H1 (cell line): ENCODE data around the gene MAPRE3. TPM values are rescaled to one million over a fixed set of nuclear protein-coding genes. Genes with fewer than 3 reads are reported as not detected.

Experiments used
- CTBP2 ChIP-seq: IDR thresholded peaks from 2 replicates; pipeline ENCODE4 v1.7.0; 2011; ENCODE audit warnings: borderline replicate concordance, mild to moderate bottlenecking, moderate library complexity, mixed read lengths, low read length; ENCODE audit not compliant: insufficient read depth, insufficient read length
- FOSL1 ChIP-seq: IDR thresholded peaks from 2 replicates; pipeline ENCODE4 v1.6.1; 2011; ENCODE audit warnings: mild to moderate bottlenecking, low read depth, low read length, moderate library complexity; ENCODE audit not compliant: insufficient read depth
- RAD21 ChIP-seq, 2 experiments: IDR thresholded peaks in 1 of 2; conservative IDR thresholded peaks in 1 of 2; 2 replicates each; pipeline ENCODE4 v1.6.1; 2011; ENCODE audit warnings: low read depth in 2 of 2, low read length in 2 of 2, improper control_type of control experiment in 1 of 2, inconsistent platforms in 1 of 2, mild to moderate bottlenecking in 1 of 2, moderate library complexity in 1 of 2
- polyA plus RNA-seq, 7 experiments: library from polyadenylated mRNA; depleted of rRNA in 3 of 7; stranded (reverse) in 5 of 7; unstranded in 2 of 7; fragments of >200 nt in 5 of 7; fragments of 200-250 nt in 2 of 7; gene quantifications; 1 replicate in 5 of 7; 2 replicates in 1 of 7; 4 replicates in 1 of 7; pipeline versions ENCODE4 v1.2.1 to v1.2.3, GENCODE V29; 2011 to 2013; ENCODE audit warnings: missing spikeins in 2 of 7, mixed read lengths in 2 of 7
- total RNA-seq: library from RNA; stranded (reverse); fragmentation: NEBNext Ultra II Directional; extraction: Animal tissue kit (Norgen Biotek cat#: 25700); gene quantifications from 2 replicates; pipeline ENCODE4 v1.2.1, GENCODE V29; 2021
- TF ChIP-seq, protein P1 (sequence below): IDR thresholded peaks from 2 replicates; pipeline ENCODE4 v1.6.1; 2012; ENCODE audit warnings: low read length, inconsistent platforms
- TF ChIP-seq, protein P2 (sequence below): IDR thresholded peaks from 2 replicates; pipeline ENCODE4 v1.6.1; 2012; ENCODE audit warnings: inconsistent platforms

Gene MAPRE3
- total and polyA plus RNA-seq, 2 of the 8 experiments (the other 6 are each of a cell fraction or from before 2014, with no cell fraction given) = 4.9 to 6.6 TPM

DNA sequence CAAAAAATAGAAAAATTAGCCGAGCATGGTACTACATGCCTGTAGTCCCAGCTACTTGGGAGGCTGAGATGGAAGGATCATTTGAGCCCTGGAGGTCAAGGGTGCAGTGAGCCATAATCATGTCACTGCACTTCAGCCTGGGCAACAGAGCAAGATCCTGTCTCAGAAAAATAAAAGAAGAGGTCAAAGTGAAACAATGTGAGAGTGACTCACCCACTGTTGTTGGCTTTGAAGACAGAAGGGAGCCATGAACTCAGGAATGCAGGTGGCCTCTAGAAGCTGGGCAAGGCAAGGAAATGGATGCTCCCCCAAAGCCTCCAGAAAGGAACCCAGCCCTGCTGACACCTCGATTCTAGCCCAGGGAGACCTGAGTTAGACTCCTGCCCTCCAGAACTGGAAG, 58.6 kb downstream of the MAPRE3 start (continued):
- TF ChIP-seq, protein P1, sequence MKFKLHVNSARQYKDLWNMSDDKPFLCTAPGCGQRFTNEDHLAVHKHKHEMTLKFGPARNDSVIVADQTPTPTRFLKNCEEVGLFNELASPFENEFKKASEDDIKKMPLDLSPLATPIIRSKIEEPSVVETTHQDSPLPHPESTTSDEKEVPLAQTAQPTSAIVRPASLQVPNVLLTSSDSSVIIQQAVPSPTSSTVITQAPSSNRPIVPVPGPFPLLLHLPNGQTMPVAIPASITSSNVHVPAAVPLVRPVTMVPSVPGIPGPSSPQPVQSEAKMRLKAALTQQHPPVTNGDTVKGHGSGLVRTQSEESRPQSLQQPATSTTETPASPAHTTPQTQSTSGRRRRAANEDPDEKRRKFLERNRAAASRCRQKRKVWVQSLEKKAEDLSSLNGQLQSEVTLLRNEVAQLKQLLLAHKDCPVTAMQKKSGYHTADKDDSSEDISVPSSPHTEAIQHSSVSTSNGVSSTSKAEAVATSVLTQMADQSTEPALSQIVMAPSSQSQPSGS = no peak
- TF ChIP-seq CTBP2 (no peak), RAD21 (IDR thresholded peaks at IDR 0.05 in 1 of 2, conservative IDR thresholded peaks at IDR 0.05 in 1 of 2; ENCODE audit: low read depth in 2 of 2, low read length in 2 of 2) (no peak), FOSL1 (no peak)
- TF ChIP-seq, protein P2, sequence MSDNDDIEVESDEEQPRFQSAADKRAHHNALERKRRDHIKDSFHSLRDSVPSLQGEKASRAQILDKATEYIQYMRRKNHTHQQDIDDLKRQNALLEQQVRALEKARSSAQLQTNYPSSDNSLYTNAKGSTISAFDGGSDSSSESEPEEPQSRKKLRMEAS = no peak
